ENCODE results near the gene PFKP. TPM values are rescaled to one million over a fixed set of nuclear protein-coding genes. Genes with fewer than 3 reads are reported as not detected.

Gene PFKP
- total RNA-seq, 3 donors from 2014 or later: 76.1 to 117 (median 100) TPM

- Histone ChIP-seq H3K4me3 (no peak overlapping the region), H3K36me3 (ENCODE audit: low read depth) (no peaks in the 10 kb centered on the region), H3K4me1 (ENCODE audit: low read depth) (peaks cover 3% of the 10 kb centered on the region), H3K9me3 (no peaks in the 10 kb centered on the region)
- DNase-seq (no peak), ATAC-seq (no peak)
- no peak for TF ChIP-seq CTCF (IDR thresholded peaks at IDR 0.05)
- intact Hi-C loops (cut with DNase I, micrococcal nuclease): loop anchor here in 1 of 2 donors (5.0 to 10.0 kb wide), 2 partner anchors 115 to 208 kb away; no protein-coding TSS in a partner anchor
These were observed 24.8 kb upstream of the PFKP start for GRCh38 chr10:3042589-3042988.

- intact Hi-C loops (cut with DNase I, micrococcal nuclease): loop anchor here in 1 of 2 donors (5.0 to 10.0 kb wide), 2 partner anchors 116 to 209 kb away; no protein-coding TSS in a partner anchor
- Histone ChIP-seq H3K4me3 (no peak overlapping the region), H3K36me3 (ENCODE audit: low read depth) (no peaks in the 10 kb centered on the region), H3K9me3 (no peaks in the 10 kb centered on the region), H3K4me1 (ENCODE audit: low read depth) (peaks cover 3% of the 10 kb centered on the region)
- TF ChIP-seq CTCF (IDR thresholded peaks at IDR 0.05): peak; percentile 17
- peak; percentile 85 for ATAC-seq
- peak in 2 of 3 donors; percentile 76 to 83 for DNase-seq
These were observed 23.6 kb upstream of the PFKP start for GRCh38 chr10:3043512-3044368.

DNA sequence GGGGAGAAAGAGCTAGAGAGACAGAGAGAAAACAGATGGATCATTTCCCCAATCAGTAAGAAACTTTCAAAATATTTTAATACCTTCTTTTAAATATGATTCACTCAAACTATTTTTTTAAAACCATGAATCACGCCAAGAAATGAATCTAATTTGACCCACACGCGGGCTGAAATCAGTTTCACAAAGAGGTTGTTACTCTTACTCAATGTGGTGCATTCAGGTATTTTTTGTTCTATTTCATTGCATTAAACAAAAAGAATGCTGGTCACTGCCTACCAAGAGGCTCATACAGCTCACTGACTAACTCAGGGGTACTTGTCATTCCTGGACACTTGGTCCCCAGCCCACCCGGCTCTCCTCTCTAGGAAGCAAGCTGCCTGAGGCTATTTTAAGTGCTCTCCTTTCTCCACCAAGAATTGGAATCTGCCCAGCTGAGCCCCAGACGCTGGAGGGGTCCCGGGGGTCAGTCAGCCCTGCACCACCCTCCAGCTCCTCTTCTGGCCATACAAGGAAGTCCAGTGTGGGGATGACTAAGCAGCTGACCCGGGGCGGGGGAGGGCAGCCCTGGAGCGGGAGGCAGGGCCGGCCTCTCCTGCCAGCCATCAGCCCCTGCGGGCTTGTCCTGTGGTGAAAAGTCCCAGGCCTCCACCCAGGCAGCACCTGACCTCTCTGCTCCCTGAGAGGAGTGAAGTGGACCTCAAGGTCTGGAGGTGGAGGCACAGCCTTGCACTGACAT lies 21.7 kb upstream of the PFKP start:
- H3K4me3 ChIP-seq: no peak overlapping the region
- DNase-seq (peak in 2 of 3 donors; percentile 60 to 70), ATAC-seq (peak; percentile 82)
- intact Hi-C loops (cut with DNase I, micrococcal nuclease): loop anchor here in 1 of 2 donors (10.0 kb wide), 1 partner anchor 211 kb away; no protein-coding TSS in a partner anchor
- no peak for TF ChIP-seq CTCF (IDR thresholded peaks at IDR 0.05)
- no peaks in the 10 kb centered on the region for H3K9me3 ChIP-seq
- H3K4me1 ChIP-seq (ENCODE audit: low read depth): peaks cover 3% of the 10 kb centered on the region
- H3K36me3 ChIP-seq (ENCODE audit: low read depth): no peaks in the 10 kb centered on the region

DNA sequence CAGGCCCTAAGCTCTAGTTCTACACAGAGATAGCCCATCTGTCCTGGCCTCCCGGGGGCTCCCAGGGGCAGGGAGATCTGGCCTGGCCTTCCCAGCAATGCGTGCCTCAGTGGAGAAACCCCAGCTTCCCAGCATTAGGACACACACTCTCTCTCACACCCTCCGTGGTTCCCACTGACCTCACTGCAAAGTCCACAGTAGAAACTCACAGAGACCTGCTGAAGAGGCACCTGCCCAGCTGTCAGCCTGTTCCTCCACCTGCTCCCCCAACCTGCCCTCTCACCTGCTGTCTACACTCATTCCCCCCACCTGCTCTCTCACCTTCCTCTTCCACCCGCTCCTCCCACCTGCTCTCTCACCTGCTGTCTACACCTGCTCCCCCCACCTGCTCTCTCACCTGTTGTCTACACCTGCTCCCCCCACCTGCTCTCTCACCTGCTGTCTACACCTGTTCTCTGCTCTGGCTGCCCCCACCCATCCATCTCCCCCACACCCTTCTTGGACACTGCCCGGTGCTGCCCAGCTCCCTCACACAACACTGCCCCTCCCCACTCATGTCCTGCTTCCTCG lies 21.1 kb upstream of the PFKP start:
- no peak overlapping the region for H3K4me3 ChIP-seq
- ATAC-seq: peak; percentile 32
- intact Hi-C loops (cut with DNase I, micrococcal nuclease): loop anchor here in 1 of 2 donors (10.0 kb wide), 1 partner anchor 211 kb away; no protein-coding TSS in a partner anchor
- H3K4me1 ChIP-seq (ENCODE audit: low read depth): peaks cover 3% of the 10 kb centered on the region
- no peaks in the 10 kb centered on the region for H3K9me3 ChIP-seq
- no peak for TF ChIP-seq CTCF (IDR thresholded peaks at IDR 0.05)
- no peaks in the 10 kb centered on the region for H3K36me3 ChIP-seq (ENCODE audit: low read depth)
- no peak for DNase-seq

DNA sequence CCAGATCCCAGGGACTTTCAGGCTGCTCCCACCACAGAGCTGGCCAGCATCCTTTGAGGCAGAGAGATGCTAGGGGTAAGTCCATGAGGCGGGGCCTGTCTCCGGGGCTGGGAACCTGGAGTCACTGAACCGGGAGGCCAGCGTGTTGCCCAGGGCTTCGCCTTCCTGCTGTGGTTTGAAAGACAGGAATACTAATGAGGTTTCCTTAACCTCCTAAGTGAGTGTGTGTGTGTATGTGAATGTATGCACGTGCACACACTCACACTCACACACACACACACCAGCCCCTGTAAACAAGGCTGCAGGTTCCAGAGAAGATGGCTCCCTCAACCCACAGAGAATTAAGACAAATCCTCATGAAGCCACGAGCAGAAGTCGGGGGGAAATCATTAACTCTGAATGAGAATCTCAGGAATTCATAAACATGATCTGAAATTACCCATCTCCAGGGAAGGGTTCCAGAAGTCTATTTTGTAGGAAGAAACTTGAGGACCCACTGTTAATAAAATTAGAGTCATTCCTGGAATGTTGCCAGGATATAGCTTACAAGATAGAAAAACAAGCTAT lies 20.3 kb upstream of the PFKP start:
- Histone ChIP-seq H3K36me3 (ENCODE audit: low read depth) (no peaks in the 10 kb centered on the region), H3K4me3 (no peak overlapping the region), H3K9me3 (no peaks in the 10 kb centered on the region), H3K4me1 (ENCODE audit: low read depth) (peaks cover 3% of the 10 kb centered on the region)
- intact Hi-C loops (cut with DNase I, micrococcal nuclease): loop anchor here in 1 of 2 donors (10.0 kb wide), 1 partner anchor 212 kb away; no protein-coding TSS in a partner anchor
- ATAC-seq (no peak), DNase-seq (no peak)
- TF ChIP-seq CTCF (IDR thresholded peaks at IDR 0.05): no peak
